Thoracic aorta (tissue), 2 donors: Measurements from ENCODE around the gene HLA-DQB1. TPM values are rescaled to one million over a fixed set of nuclear protein-coding genes. Genes with fewer than 3 reads are reported as not detected.

ENCODE experiments used
- ATAC-seq: fragments of 150-250 bp; one replicate; pipeline ENCODE4 v1.8.0; 2017; ENCODE audit warnings: low read depth; ENCODE audit not compliant: insufficient number of reproducible peaks, low FRiP score
- DNase-seq: peaks from one replicate; pipeline ENCODE4 v3.0.0-alpha.2; 2020; ENCODE audit warnings: low spot score
- H3K27ac ChIP-seq, 2 donors: fragments of 200-600 bp; sonication (generic); 1 replicate in 1 of 2; 2 replicates in 1 of 2; pipeline ENCODE4 v1.5.1; 2016; ENCODE audit warnings: mild to moderate bottlenecking in 2 of 2, moderate library complexity in 2 of 2
- H3K27me3 ChIP-seq: fragments of 200-600 bp; sonication (generic); replicated peaks from 2 replicates; pipeline ENCODE4 v1.6.0; 2016; ENCODE audit warnings: mild to moderate bottlenecking; ENCODE audit not compliant: insufficient read depth
- H3K36me3 ChIP-seq: fragments of 200-600 bp; sonication (generic); one replicate; pipeline ENCODE4 v1.5.1; 2016
- H3K4me1 ChIP-seq, 2 donors: fragments of 200-600 bp; sonication (generic); 1 replicate in 1 of 2; 2 replicates in 1 of 2; pipeline versions ENCODE4 v1.5.1 to v1.6.0; 2016; ENCODE audit warnings: low read depth in 2 of 2, mild to moderate bottlenecking in 1 of 2; ENCODE audit not compliant: control insufficient read depth in 1 of 2
- H3K4me3 ChIP-seq: fragments of 200-600 bp; sonication (generic); 2 replicates; pipeline ENCODE4 v1.5.1; 2016; ENCODE audit warnings: mild to moderate bottlenecking
- H3K9me3 ChIP-seq: fragments of 200-600 bp; sonication (generic); 2 replicates; pipeline ENCODE4 v1.5.1; 2016
- total RNA-seq, 2 donors: library from RNA; depleted of rRNA; stranded (reverse); fragments of >200 nt; gene quantifications; one replicate each; pipeline versions ENCODE4 v1.1.0 to v1.2.3, GENCODE V29; 2016
- TF ChIP-seq, protein P1 (sequence below): fragments of 200-600 bp; sonication (generic); IDR thresholded peaks from one replicate; pipeline ENCODE4 v1.5.1; 2019; ENCODE audit warnings: antibody characterized with exemption

HLA-DQB1 gene
- total RNA-seq, 2 donors from 2014 or later = 2.0 to 11.1 TPM

DNA sequence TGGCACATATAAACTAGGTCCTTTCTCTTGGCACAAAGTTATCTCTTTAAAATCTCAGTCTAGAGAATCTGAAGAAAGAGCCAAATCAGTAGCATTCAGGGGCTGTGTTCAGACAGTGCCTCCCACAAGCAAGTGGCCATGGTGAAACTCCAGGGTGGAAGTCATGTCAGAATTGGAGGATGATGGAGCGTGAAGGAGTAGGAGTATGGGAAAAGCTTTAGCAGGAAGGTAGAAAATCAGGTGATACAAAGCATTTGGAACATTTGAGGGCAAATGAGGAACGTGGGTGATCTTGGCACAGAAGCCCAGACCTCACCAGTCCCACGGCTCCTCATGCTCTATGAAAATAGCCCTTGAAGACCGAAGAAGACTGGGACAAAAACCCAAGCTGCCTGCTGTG lies 2.8 kb upstream of the HLA-DQB1 start:
- ATAC-seq = no peak
- no peaks in the 10 kb centered on the region for H3K4me1 ChIP-seq
- no peaks in the 10 kb centered on the region for H3K27me3 ChIP-seq
- H3K9me3 ChIP-seq = peaks cover 6% of the 10 kb centered on the region
- no peak overlapping the region for H3K27ac ChIP-seq
- no peak for DNase-seq
- no peaks in the 10 kb centered on the region for H3K36me3 ChIP-seq
- no peak overlapping the region for H3K4me3 ChIP-seq
- TF ChIP-seq, protein P1, sequence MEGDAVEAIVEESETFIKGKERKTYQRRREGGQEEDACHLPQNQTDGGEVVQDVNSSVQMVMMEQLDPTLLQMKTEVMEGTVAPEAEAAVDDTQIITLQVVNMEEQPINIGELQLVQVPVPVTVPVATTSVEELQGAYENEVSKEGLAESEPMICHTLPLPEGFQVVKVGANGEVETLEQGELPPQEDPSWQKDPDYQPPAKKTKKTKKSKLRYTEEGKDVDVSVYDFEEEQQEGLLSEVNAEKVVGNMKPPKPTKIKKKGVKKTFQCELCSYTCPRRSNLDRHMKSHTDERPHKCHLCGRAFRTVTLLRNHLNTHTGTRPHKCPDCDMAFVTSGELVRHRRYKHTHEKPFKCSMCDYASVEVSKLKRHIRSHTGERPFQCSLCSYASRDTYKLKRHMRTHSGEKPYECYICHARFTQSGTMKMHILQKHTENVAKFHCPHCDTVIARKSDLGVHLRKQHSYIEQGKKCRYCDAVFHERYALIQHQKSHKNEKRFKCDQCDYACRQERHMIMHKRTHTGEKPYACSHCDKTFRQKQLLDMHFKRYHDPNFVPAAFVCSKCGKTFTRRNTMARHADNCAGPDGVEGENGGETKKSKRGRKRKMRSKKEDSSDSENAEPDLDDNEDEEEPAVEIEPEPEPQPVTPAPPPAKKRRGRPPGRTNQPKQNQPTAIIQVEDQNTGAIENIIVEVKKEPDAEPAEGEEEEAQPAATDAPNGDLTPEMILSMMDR = no peak

DNA sequence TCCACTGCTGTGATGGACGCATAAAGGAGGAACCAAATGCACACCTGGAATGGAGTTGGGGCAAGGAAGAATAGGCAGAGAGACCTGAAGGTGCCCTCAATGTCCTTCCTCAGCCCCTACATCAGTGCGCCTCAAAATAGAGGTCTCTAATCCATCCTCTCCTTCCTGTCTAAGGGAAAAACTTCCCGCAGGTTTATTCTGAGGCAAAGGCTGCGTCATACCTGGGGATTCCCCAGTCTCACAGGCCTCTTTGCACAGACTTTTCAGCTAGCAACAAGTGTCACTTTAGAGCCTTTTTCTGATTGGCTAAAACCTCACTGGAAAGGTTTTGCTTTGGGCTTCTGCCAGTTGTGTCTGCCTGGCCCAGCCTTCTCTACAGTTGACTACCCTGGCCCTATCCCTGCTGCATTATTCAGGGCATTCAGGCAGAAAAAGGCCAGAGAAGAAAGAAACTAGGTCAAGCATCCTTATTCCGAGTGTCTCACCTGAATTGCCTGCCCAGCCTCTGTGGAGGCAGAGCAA lies 1.8 kb upstream of the HLA-DQB1 start:
- DNase-seq = no peak

DNA sequence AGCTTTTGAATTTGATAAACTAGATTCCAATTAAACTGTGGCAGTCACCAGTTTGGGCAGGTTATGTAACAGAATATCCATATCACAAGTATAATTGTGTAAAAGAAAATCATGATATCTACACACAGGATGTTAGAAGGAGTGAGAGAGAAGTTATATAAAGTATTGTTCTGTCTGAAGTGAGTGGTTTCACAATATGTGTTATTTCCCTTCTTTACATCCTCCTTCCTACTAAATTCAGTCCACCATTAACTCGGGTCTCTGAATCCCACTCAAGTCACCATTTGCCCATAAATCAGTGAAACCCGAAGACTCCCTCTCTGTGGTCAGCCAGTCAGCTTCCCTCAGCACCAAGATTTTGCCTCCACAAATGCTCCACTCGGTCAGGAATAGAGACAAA lies 796 bp downstream of the HLA-DQB1 start:
- Histone ChIP-seq H3K36me3 (no peaks in the 10 kb centered on the region), H3K4me3 (no peak overlapping the region), H3K9me3 (no peaks in the 10 kb centered on the region), H3K27me3 (no peaks in the 10 kb centered on the region), H3K4me1 (no peaks in the 10 kb centered on the region), H3K27ac (no peak overlapping the region)
- TF ChIP-seq, protein P1 = no peak
- no peak for ATAC-seq
- DNase-seq = no peak

More for the DNA sequence above, 1.8 kb upstream of the HLA-DQB1 start:
- TF ChIP-seq, protein P1 = no peak
- H3K9me3 ChIP-seq = peaks cover 6% of the 10 kb centered on the region
- H3K4me3 ChIP-seq = no peak overlapping the region
- no peaks in the 10 kb centered on the region for H3K27me3 ChIP-seq
- H3K27ac ChIP-seq = no peak overlapping the region
- no peaks in the 10 kb centered on the region for H3K36me3 ChIP-seq
- no peak for ATAC-seq
- no peaks in the 10 kb centered on the region for H3K4me1 ChIP-seq

DNA sequence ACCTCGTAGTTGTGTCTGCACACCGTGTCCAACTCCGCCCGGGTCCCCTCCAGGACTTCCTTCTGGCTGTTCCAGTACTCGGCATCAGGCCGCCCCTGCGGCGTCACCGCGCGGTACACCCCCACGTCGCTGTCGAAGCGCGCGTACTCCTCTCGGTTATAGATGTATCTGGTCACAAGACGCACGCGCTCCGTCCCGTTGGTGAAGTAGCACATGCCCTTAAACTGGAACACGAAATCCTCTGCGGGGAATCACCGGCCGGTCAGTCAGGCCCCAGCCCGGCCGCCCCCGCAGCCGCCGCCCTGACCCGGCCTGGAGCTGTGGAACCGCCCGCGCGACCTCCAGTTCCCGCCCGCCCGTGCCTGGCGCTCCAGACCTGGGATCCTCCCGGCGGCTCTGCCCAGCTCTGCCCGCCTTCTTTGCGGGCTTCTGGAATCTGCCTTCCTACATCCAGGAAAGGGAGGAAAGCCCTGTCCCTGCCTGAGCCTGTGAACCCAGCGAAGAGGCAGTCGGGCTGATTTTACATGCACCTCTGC lies 1.6 kb downstream of the HLA-DQB1 start:
- Histone ChIP-seq H3K4me1 (no peaks in the 10 kb centered on the region), H3K36me3 (no peaks in the 10 kb centered on the region), H3K27me3 (no peaks in the 10 kb centered on the region), H3K4me3 (no peak overlapping the region), H3K27ac (no peak overlapping the region), H3K9me3 (no peaks in the 10 kb centered on the region)
- DNase-seq (no peak), ATAC-seq (no peak)
- TF ChIP-seq, protein P1 = no peak

DNA sequence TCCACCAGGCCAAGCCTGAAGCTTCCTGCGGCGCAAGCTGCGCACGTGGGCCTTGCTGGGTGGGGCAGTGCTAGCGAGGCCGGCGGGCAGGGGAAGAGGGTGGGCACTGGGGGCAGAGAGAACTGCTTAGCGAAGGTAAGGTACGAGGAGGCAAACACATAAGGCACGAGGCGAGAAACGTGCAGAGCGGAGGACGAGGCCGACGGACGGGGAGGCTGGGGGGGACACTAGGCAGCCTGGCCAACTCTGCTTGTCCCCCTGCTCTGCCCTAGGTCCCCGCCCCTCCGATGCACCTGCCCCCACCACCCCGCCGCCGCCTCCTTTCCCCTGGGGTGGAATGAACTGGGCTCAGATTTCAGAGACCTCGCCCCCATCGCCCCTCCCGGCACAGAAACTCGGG lies 2.1 kb downstream of the HLA-DQB1 start:
- Histone ChIP-seq H3K27me3 (no peaks in the 10 kb centered on the region), H3K4me1 (no peaks in the 10 kb centered on the region), H3K36me3 (no peaks in the 10 kb centered on the region), H3K4me3 (no peak overlapping the region), H3K27ac (no peak overlapping the region), H3K9me3 (no peaks in the 10 kb centered on the region)
- DNase-seq (no peak), ATAC-seq (no peak)
- TF ChIP-seq, protein P1 = no peak
